ENCODE measurements around the gene GALNT15.

The GALNT15 gene

GRCh38 chr3:16174389-16174788 lies at the start of gene GALNT15:
TSS of gene GALNT15 (plus strand) at chr3:16174680. CDS start at chr3:16175152, 472 bp downstream.
- DNase-seq (ENCODE audit: low read depth) = no peak

GRCh38 chr3:16126634-16127033 lies 47.8 kb upstream of the GALNT15 start:
- no peak for DNase-seq (ENCODE audit: low read depth)

GRCh38 chr3:16127249-16127648 lies 47.2 kb upstream of the GALNT15 start:
- no peak for DNase-seq (ENCODE audit: low read depth)

- no peak for DNase-seq (ENCODE audit: low read depth)
Observed at GRCh38 chr3:16130066-16130465, 44.4 kb upstream of the GALNT15 start.

- no peak for DNase-seq (ENCODE audit: low read depth)
Observed at GRCh38 chr3:16132190-16132589, 42.3 kb upstream of the GALNT15 start.

- DNase-seq (ENCODE audit: low read depth) = no peak
Observed at GRCh38 chr3:16132928-16133327, 41.6 kb upstream of the GALNT15 start.

- no peak for DNase-seq (ENCODE audit: low read depth)
Observed at GRCh38 chr3:16134173-16134928, 40.1 kb upstream of the GALNT15 start.

GRCh38 chr3:16136055-16136454 lies 38.4 kb upstream of the GALNT15 start:
- DNase-seq (ENCODE audit: low read depth) = no peak

- no peak for DNase-seq (ENCODE audit: low read depth)
Observed at GRCh38 chr3:16137044-16137443, 37.4 kb upstream of the GALNT15 start.

- DNase-seq (ENCODE audit: low read depth) = no peak
Observed at GRCh38 chr3:16137977-16138376, 36.5 kb upstream of the GALNT15 start.

GRCh38 chr3:16140116-16140893 lies 34.2 kb upstream of the GALNT15 start:
- no peak for DNase-seq (ENCODE audit: low read depth)

GRCh38 chr3:16140894-16141285 lies 33.6 kb upstream of the GALNT15 start:
- DNase-seq (ENCODE audit: low read depth) = no peak

- no peak for DNase-seq (ENCODE audit: low read depth)
Observed at GRCh38 chr3:16142350-16143025, 32.0 kb upstream of the GALNT15 start.

- no peak for DNase-seq (ENCODE audit: low read depth)
Observed at GRCh38 chr3:16143861-16144447, 30.5 kb upstream of the GALNT15 start.

GRCh38 chr3:16145176-16145575 lies 29.3 kb upstream of the GALNT15 start:
- no peak for DNase-seq (ENCODE audit: low read depth)

- no peak for DNase-seq (ENCODE audit: low read depth)
Observed at GRCh38 chr3:16146015-16146730, 28.3 kb upstream of the GALNT15 start.

GRCh38 chr3:16147220-16147994 lies 27.1 kb upstream of the GALNT15 start:
- no peak for DNase-seq (ENCODE audit: low read depth)

GRCh38 chr3:16148213-16148612 lies 26.3 kb upstream of the GALNT15 start:
- no peak for DNase-seq (ENCODE audit: low read depth)

GRCh38 chr3:16148783-16149182 lies 25.7 kb upstream of the GALNT15 start:
- DNase-seq (ENCODE audit: low read depth) = no peak

- no peak for DNase-seq (ENCODE audit: low read depth)
Observed at GRCh38 chr3:16150285-16150684, 24.2 kb upstream of the GALNT15 start.

GRCh38 chr3:16151109-16151508 lies 23.4 kb upstream of the GALNT15 start:
- DNase-seq (ENCODE audit: low read depth) = no peak
